Mucosa of gallbladder (tissue), 1 donor: ENCODE results near the gene GRB14. TPM values are rescaled to one million over a fixed set of nuclear protein-coding genes. Genes with fewer than 3 reads are reported as not detected.
"Not testable (repeated sequence)": the region's sequence is repeated elsewhere in the genome, so short reads cannot be mapped to it uniquely, and the experiment has no call there.

ENCODE experiments used
- DNase-seq: peaks from one replicate; pipeline ENCODE4 v3.0.0-alpha.2; 2020; ENCODE audit warnings: low spot score
- total RNA-seq: library from RNA; stranded (reverse); gene quantifications from one replicate; pipeline ENCODE4 v1.2.1, GENCODE V29; 2021
- donor health status: DM: no; HTN: no; CAD: no.

GRB14 gene
- total RNA-seq, 1 donor from 2014 or later = 2.5 TPM

DNA sequence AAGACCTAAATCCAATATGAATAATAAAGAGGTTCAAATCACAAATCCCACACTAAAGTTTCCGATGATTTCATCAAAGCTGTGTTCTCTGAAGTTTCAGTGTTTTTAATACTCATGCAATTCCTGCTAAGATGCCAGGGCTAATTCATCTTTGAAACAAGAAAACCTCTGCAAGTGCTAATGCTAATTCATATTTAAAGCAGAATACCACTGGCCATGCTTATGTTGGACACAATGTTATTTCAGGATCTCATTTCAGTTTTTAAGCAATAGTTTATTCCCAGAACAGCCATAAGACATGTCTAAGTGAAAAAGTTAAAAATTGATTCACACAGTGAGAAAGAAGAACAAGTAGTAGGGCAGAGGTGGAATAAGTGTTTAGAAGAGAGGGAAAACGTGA is 62.8 kb downstream of the GRB14 start:
- no peak for DNase-seq

- no peak for DNase-seq
Observed at GRCh38 chr2:164554487-164554886, 66.8 kb downstream of the GRB14 start.

DNA sequence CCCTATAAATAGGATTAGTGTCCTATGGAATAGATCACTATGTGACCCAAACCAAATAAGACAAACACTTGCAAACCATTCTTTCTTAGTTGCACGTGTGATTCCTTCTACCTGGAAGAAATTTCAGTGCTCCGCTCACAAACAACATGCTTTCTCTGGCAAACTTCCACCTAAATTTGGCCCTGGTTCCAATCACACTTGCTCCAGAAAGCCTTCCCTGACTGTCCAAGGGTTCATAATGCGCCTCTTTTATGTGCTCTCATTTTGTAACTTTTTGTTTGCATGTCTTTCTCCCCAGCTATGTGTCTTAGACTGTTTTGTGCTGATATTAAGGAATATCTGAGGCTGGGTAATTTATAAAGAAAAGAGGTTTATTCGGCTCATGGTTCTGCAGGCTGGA is 69.8 kb downstream of the GRB14 start:
- no peak for DNase-seq

GRCh38 chr2:164549705-164550104 is 71.6 kb downstream of the GRB14 start:
- not testable (repeated sequence) for DNase-seq

DNA sequence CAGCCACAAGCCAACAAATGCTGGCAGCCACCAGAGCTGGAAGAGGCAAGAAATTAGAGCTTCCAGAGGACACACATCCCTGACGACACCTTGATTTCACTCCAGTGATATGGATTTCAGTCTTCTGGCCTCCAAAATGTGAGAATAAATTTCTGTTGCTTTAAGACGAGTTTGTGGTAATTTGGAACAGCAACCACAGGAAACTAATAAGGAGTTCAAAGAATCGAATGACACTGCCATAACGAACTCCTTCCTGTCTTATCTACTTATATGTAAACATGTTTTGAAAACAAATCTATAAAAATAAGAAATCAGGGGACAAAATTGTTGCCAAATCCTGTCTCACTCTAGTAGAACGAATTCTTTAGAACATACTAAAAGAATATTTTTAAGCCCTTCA is 75.8 kb downstream of the GRB14 start:
- DNase-seq = no peak

- no peak for DNase-seq
Observed at GRCh38 chr2:164542581-164543021, 78.7 kb downstream of the GRB14 start.

DNA sequence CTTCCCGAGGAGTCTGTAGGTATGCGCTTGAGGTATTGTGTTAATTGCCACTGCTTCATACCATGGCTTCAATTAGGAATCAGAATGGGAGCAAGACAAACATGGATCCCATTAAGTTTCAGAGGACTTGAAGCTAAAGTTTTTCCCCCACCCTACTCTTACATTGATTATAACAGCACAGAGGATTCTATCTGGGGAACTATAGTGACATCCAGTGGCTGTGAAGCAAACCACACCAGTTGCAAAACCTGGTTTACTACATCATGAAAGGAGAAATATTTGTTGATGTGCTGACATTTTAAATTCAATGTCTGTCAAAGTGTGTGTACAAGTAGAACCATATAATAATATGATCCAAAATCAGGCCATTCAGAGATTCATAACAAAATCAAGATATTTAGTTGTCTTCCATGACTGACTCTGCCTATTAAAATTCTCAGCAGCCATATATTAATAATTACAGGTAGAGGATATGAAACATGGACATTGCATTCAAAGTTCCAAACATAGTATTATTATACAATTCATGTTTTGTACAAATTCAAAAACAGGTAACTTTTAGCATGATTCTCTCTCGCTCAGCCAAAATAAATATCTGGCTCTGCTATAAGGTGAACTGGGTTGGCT is 82.9 kb downstream of the GRB14 start:
- DNase-seq = no peak

- no peak for DNase-seq
Observed at GRCh38 chr2:164535280-164536025, 85.8 kb downstream of the GRB14 start.

DNA sequence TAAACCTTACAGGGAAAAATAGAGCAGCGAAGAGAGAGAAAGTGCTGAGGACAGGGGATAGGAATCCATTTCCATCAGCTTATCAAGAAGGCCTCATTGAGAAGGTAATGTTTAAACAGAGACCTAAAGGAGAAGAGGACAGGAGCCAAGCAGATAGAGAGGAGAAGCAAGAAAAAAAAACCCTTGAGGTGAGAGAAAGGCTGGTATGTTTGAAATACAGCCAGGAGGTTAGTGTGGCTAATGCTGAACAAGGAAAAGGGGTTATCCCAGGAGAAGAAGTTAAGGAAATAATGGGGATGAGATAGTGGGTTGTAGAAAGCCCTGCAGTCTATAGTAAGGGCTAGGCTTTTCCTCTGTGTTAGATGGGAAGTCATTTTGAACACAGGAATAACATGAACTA is 90.8 kb downstream of the GRB14 start:
- DNase-seq = no peak

DNA sequence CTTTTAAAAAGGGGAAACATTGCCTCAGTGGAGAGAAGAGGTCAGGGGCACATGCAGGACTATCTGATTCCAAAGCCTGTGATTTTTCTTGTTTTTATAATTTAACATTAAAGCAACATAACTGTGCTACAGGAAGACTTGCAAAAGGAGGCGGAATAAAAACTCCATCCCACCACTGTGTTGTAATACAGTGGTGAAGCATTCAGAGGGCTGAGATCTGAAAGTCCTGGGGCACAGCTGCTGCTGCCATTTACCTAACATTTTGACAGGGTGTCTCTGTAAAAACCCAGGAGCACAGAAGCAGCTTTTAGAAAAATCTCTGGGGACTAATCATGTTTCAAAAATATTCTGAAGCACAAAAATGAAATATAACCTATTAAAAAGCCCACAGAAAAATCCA is 97.6 kb downstream of the GRB14 start:
- DNase-seq = no peak

GRCh38 chr2:164523009-164523408 is 98.3 kb downstream of the GRB14 start:
- no peak for DNase-seq

DNA sequence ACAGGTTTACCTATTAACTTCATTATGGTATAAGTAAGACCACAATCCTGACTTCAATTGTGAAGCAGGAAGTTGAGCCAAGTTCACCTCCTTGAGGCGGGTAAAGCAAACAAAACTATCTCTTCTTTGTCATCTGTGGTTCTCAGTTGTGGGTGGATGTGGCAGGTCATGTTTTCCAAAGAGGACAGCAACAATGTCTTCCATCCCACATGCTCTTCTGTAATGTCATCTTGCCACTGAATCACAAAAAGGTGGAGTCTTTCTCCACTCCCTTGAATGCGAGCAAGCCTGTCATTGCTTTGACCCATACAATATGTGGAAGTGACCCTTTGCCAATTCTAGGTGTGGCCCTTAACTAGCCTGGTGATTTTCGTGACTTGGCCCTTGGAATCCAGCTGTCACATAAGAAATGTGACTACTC is 98.7 kb downstream of the GRB14 start:
- no peak for DNase-seq

DNA sequence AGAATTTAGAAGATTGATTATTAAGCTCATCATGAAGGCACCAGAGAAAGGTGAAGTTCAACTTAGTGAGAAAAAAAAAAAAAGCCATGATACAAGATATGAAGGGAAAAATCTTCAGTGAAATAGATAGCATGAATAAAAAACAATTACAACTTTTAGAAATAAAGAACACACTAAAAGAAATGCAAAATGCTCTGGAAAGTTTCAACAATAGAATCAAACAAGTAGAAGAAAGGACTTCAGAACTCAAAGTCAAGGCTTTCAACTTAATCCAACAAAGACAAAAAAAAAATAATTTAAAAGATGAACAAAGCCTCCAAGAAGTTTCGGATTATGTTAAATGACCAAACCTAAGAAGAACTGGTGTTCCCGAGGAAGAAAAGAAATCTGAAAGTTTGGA is 105.5 kb downstream of the GRB14 start:
- DNase-seq = no peak

GRCh38 chr2:164515030-164515429 is 106.3 kb downstream of the GRB14 start:
- DNase-seq = no peak

DNA sequence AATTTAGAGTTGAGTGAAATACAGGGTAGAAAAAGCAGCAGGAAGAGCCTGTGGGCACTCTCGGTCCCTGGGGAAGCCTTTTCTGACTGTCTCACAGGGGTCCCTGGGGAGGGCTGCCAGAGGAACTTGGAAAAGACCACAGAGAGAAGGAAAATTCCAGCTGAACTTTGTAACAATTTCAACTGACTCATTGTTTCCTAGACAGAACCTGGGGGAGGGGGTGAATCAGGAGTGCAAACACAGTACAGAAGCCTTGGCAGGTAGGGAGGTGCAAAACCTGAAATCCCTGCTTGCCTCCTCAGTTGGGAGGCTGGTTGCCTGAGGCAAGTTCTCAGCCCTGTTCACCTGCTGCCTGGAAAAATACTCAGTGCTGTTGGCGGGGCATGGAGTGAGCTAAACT is 106.8 kb downstream of the GRB14 start:
- DNase-seq = no peak

- no peak for DNase-seq
Observed at GRCh38 chr2:164512871-164513270, 108.4 kb downstream of the GRB14 start.

- DNase-seq = no peak
Observed at GRCh38 chr2:164511738-164512137, 109.5 kb downstream of the GRB14 start.

GRCh38 chr2:164510895-164511294 is 110.4 kb downstream of the GRB14 start:
- no peak for DNase-seq

GRCh38 chr2:164509137-164509877 is 112.0 kb downstream of the GRB14 start:
- DNase-seq = no peak

DNA sequence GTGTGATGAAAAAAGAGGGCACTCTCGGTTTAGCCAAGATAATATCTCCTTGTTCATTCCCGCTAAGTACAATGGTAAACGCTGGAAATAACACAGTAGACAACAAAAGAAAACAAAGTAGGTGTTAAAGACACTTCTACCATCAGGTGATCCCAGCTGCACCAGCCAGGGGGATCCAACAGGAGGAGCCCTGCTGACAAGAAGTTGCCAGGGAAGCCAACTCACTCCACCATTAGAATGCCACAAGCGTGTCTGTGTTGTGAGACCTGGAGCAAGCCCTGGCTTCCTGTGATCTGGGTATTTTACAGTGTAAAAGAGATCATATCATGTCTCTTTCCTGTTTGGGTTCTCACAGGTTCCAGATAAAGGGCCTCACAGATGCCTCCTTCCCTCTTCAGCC is 117.0 kb downstream of the GRB14 start:
- no peak for DNase-seq

- no peak for DNase-seq
Observed at GRCh38 chr2:164498836-164499235, 122.4 kb downstream of the GRB14 start.

DNA sequence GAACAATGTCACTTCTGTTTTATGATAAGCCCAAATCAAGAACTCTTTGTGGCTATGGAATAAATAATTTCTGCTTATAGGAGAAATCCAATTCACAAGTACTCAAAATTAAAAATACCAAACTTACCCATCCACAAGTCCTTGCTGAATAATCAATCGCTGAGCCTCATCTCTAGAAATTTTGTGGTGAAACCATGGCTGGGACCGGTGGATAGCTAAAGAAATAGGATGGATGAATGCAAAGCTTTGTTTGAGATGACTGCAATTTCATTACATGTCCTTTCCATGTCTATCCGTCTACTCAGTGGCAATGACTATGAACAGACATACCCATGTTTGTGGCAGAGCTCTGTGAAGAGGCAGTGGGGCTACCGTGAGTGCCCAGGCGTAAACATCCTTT is 124.4 kb downstream of the GRB14 start:
- DNase-seq = no peak

DNA sequence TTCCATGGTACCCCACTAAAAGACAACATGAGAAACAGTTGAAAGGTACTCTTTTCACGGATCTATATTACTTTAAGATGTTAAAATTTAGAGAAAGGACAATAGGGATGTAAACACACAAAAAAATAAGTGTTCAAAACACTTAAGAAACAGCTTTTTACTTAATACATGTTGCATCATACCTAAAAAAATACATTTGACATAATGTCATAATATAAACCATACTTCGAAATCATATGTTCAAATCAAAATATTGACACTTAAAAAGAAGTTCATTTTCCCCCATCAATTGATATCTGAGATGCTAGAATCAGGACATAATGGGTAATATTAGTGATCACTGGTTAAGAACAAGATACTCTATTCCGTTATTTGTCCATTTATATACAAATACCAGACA is 124.9 kb downstream of the GRB14 start:
- no peak for DNase-seq
